Dedifferentiated amniotic fluid mesenchymal stem cell (primary cell): Measurements from ENCODE around the gene ERGIC1.

ENCODE experiments used
- DNase-seq: peaks from one replicate; pipeline ENCODE4 v3.0.0-alpha.2; 2016; ENCODE audit errors: extremely low spot score

ERGIC1 gene

DNA sequence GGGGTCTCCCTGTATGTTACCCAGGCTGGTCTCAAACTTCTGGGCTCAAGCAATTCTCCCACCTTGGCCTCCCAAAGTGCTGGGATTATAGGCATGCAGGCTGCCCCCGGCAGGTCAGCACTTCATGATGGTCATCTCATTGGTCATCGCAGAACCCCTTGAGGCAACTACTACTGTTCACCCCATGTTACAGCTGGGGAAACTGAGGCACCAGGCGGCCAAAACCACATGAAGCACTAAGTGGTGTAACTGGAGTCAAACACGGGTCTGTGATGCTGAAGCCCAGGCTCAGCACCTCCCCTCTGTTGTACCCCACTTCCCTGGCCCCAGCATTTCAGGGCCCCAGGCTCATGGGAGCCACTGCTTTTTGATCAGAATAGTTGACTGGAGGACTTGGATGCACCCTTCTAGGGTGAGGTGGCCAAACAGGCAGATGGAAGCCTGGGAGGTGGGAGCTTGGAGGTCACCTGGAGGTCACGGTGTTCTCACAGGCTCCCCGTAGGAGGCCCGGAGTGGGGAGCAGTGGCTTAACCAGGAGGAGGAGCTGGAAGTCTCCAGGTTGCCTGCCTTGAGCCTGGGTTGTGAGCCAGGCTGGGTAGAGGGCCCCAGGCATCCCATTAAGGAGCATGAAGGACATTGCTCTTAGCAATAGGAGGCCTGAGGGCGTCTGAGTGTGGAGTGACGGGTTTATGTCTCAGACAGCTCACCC, 67.9 kb downstream of the ERGIC1 start:
- DNase-seq = no peak

- DNase-seq = peak; percentile 84
These were observed 68.7 kb downstream of the ERGIC1 start for GRCh38 chr5:172902497-172903472.

DNA sequence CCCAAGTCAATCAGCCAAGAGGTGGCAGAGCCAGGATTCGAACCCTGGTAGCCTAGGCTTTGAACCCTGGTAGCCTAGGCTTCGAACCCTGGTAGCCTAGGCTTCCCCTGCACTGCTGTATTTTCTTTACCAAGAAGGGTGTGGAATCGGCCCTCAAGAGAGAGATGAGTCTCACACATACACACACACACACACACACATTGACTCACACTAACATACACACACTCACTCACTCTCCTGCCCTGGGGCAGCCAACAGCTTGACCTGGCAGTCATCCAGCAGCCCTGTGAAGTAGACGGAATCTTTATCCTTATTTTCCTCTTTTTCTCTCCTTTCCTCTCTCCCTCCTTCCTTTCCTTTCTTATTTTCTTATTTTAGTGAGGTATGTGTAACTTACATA, 69.7 kb downstream of the ERGIC1 start:
- DNase-seq = peak; percentile 86

- DNase-seq = no peak
These were observed 70.2 kb downstream of the ERGIC1 start for GRCh38 chr5:172904312-172904642.

DNA sequence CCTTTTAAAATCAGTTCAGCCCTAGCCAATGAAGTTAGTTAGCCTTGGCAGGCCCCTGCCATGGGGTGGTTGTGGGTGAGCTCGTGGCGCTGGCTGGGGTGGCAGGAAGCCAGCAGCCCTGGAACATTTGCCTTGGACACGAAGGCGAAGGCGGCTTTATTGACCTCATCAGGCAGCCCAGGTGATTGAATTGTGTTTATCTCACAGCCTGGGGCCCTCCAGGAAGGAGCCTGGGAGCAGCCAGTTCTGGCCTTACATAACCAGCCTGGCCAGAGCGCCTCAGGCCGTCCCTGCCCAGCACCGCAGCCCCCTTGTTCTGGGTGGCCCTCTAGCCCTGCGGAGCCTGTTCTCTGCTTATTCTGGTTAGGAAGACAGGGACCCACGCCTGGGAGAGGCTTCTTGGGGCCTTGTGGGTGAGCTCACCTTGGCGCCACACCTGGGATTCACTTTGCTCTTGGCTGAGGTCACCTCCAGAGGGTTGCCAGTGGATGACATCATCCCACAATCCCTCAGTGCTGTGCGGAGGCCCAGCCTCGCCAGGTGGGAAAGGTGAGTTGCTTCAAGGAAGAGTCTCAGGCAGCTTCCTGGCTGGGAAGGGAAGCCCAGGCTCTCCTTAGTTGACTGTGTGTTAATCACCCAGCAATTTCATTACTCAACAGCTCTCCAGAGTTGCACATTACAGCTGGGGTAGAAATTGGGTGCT, 70.7 kb downstream of the ERGIC1 start:
- DNase-seq = no peak

- DNase-seq = no peak
These were observed 71.5 kb downstream of the ERGIC1 start for GRCh38 chr5:172905346-172906140.

DNA sequence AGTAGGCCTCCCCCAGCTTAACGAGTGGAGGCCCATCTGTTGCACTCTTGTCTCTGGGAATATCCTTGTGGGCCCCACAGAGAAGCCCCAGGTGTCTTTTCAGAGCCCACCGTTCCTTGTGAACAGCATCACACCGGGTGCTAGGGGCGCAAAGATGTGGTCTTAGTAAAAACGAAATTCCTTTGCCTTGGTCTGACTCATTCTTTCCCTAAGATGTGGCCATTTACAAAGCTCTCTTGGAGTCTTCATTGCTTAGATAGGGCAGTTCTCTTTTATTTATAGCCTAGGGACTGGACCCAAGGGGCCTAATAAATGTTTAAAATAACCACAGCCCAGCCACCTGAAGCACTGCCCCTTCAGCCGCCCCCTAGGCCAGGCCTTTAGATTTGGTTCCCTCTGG, 72.4 kb downstream of the ERGIC1 start:
- DNase-seq = no peak

- DNase-seq = no peak
These were observed 72.8 kb downstream of the ERGIC1 start for GRCh38 chr5:172906888-172907287.

DNA sequence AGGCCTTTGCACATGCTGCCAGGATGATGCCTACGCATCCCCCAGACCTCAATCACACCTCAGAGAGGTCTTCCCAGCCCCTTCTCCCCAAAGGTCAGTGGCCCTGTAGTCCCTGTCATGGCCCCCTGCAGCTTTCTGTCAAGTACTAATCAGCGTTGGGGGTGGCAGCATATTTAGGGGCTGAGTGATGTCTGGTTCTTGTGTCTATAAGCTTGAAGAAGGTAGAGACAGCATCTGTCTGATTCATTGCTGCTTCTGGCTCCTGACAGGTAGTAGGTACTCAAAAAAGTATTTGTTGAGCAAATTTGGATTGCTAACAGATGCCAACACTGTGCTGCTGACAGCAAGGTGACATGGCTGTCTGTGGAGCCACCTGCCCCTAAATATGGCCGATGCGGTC, 73.6 kb downstream of the ERGIC1 start:
- DNase-seq = no peak

GRCh38 chr5:172908662-172909061, 74.6 kb downstream of the ERGIC1 start:
- DNase-seq = no peak

- no peak for DNase-seq
These were observed 76.0 kb downstream of the ERGIC1 start for GRCh38 chr5:172909931-172910502.

GRCh38 chr5:172910828-172911627, 77.0 kb downstream of the ERGIC1 start:
- no peak for DNase-seq

DNA sequence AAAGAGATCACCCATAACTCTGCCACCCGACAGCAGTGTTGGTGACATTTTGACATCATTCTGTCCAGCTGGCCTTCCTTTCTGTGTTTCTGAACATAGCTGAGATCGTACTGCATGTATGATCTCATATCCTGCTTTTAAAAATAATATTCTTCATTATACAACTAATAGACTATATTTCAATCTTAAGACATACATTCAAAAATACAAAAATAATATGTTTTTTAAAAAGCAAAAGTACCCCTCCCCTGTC, 77.5 kb downstream of the ERGIC1 start:
- no peak for DNase-seq

- no peak for DNase-seq
These were observed 77.9 kb downstream of the ERGIC1 start for GRCh38 chr5:172911976-172912375.

GRCh38 chr5:172913117-172913850, 79.2 kb downstream of the ERGIC1 start:
- DNase-seq = no peak

GRCh38 chr5:172915514-172915913, 81.5 kb downstream of the ERGIC1 start:
- no peak for DNase-seq

DNA sequence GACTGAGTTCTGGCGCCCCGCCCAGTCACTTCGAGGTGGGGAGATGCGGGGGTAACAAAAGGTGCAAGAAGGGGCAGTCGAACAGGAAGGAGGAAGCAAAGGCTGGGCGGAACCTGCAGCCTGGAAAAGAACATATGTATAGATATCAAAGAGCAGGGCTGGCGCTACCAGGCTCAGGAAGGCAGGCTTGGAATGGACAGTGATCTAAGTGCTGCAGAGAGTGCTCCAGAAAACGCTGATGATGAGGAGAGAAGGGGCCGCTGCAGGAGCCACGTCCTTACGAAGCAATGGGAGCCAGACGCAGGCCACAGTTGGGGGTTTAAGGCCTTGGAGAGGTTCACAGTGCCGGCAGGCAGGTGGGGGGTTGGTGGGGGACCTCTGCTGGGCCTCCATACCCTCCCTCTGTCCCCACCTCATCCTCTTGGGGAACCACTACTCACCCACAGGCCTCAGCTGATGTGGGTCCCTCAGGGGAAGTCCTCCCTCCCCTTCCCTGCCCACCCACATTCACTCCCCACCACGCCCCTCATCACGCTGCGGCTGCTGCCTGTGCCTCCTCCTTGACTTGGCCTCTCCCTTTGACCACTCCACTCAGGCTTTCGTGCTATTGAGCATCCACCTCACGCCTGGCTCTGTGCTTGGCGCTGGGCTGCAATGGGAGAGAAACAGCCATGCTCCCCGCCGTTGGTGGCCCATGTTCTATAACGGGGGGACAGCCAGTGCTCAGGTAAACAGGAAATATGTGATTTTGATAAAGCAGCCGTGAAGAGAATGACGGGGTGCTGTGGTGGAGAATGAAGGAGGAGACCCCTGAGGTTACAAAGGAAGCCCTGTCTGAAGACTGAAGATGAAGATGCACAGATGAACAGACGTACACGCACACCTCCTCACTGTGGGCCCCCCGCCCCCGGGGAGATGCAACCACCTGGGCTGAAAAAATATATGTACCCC, 84.6 kb downstream of the ERGIC1 start:
- DNase-seq = no peak

DNA sequence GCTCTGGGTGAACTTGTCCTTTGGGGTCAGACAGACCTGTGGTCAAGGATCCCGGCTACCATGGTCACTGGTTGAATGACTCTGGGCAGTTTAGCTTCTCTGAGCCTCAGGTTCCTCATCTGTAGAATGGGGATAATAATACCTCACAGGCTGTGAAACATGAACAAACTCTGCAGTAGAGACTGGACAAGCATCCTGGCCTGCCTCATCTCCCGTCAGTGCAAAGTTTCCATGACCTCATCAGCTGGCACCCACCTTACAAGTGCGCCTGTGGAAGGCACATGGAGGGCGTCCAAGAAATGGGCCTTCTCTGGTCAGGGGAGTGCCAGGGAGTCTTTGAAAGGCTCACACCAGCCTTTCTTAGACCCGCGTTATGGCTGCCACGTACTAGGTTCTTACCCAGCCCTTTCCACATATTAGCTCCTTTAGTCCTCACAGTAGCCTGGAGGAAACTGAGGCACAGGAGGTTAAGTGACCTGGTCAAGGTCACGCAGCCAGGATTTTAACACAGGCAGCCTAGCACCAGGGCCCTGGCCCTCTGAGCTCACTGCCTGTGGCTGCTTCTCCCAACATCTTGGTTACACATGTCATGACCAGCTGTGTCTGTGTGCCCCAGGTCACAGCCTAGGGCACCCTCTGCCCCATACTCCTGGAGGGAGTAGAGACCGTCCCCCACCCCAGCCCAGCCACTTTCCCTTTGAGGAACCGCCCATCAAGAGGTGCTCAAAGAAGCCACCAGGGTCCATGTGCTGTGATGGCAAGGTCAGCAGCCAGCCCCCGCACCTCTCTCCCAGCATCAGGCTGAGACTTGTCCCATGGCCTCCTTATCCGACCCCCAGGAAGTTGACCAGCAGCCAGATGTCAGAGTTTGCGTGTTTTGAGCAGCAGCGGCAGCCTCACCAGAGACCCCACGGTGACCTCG, 85.7 kb downstream of the ERGIC1 start:
- DNase-seq = no peak
